ENCODE results near the gene PHYH.
"Not testable (repeated sequence)": the region's sequence is repeated elsewhere in the genome, so short reads cannot be mapped to it uniquely, and the experiment has no call there.

Gene PHYH

GRCh38 chr10:13319166-13319565, 19.3 kb upstream of the PHYH start:
- no peak for DNase-seq

GRCh38 chr10:13317474-13317873, 17.6 kb upstream of the PHYH start:
- DNase-seq = no peak

DNA sequence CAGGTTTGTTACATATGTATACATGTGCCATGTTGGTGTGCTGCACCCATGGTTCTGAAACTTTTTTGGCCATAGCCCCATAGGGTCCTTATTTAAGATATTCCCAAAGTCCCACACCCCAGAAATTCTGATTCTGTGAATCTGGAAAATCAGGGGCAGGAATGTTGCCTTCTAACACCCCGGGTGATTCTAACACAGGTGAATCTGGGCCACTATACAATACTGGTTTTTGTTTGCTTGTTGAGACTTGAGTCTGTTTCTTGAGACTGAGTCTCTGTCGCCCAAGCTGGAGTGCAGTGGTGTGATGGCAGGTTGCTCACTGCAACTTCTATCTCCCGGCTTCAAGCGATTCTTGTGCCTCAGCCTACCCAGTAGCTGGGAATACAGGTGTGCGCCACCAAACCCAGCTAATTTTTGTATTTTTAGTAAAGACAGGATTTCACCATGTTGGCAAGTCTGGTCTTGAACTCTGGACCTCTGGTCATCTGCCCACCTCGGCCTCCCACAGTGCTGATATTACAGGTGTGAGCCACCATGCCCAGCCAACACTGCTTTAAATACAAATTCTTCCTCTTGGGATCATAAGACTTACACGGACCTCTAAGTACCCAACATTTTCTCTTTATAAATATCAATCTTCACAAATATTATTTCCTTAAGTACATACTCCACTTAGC, 16.9 kb upstream of the PHYH start:
- no peak for DNase-seq

GRCh38 chr10:13315361-13315760, 15.5 kb upstream of the PHYH start:
- DNase-seq = no peak

DNA sequence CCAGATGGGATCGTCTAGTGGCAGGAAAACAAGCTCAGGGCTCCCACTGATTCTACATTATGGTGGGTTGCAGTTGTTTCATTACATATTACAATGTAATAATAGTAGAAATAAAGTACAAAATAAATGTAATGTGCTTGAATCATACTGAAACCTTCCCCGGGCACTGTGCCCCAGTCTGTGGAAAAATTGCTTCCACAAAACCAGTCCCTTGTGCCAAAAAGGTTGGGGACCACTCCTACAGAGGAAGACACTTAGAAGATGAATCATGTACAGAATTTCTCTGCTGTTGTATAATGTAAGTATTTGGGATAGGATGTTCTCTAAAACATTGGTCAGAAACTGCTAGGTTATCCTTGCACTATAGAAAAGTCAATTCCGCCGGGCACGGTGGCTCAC, 11.3 kb upstream of the PHYH start:
- no peak for DNase-seq

- no peak for DNase-seq
Measured at GRCh38 chr10:13310518-13311176, 10.8 kb upstream of the PHYH start.

- DNase-seq = no peak
Measured at GRCh38 chr10:13309792-13310191, 9.9 kb upstream of the PHYH start.

DNA sequence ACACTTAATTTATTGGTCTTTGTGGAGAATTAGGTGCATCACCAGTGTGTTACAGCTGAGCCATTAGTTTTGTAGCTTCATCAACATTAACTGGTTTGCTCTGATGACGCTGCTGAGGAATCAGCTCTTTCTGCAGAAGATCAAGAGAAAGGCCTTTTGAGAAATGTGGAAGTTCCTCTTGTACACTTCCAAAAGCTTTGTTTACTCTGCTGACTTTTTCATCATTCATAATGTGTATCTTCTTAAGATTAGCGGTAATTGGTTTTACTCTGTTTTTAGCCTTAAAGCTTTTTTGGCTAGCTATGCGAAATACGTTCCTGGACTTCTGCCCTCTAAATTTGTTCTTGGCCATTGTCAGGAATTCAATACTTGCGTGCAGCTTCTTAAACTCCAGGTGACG, 8.2 kb upstream of the PHYH start:
- no peak for DNase-seq

GRCh38 chr10:13306103-13306502, 6.2 kb upstream of the PHYH start:
- DNase-seq = no peak

GRCh38 chr10:13302821-13303555, 3.1 kb upstream of the PHYH start:
- no peak for DNase-seq

DNA sequence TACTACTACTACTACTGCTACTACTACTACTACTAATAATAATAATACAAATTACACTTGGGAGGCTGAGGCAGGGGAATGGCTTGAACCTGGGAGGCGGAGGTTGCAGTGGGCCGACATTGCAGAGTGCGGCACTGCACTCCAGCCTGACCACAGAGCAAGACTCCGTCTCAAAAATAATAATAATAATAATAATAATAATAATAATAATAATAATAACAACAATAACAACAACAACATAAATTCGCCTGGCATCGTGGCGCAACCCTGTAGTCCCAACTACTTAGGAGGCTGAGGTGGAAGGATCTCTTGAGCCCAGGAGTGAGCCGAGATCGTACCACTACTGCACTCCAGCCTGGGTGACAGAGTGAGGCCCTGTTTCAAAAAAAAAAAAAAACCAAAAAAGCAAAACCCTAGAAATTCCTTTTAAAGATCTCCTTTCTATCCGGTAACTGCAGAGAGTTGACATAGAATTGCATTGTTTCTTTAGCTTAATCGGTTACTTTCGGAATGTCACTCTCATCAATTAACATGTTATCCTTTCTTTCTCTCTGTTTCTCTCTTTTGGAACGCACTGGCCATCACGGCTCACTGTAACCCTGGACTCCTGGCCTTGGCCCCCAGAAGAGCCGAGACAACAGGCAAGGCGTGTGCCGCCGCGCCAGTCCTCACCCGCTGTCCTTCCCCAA, 972 bp downstream of the PHYH start:
- no peak for DNase-seq

- DNase-seq = no peak
Measured at GRCh38 chr10:13296476-13296875, 3.4 kb downstream of the PHYH start.

DNA sequence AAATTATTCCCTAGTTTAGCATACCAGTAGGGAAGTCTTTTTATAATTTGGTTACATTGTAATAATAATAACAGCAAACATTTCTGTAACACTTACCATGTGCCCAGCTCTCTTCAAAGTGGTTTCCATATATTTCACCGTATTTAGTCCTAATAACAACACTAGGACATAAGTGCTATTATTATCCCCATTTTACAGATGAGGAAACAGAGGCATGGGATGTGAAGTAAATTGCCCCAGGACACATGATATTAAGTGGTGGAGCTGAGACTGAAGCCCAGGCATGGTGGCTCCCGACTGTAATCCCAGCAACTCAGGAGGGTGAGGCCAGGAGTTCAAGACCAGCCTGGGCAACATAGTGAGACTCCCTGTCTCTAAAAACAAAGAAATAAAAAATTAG, 5.1 kb downstream of the PHYH start:
- no peak for DNase-seq

DNA sequence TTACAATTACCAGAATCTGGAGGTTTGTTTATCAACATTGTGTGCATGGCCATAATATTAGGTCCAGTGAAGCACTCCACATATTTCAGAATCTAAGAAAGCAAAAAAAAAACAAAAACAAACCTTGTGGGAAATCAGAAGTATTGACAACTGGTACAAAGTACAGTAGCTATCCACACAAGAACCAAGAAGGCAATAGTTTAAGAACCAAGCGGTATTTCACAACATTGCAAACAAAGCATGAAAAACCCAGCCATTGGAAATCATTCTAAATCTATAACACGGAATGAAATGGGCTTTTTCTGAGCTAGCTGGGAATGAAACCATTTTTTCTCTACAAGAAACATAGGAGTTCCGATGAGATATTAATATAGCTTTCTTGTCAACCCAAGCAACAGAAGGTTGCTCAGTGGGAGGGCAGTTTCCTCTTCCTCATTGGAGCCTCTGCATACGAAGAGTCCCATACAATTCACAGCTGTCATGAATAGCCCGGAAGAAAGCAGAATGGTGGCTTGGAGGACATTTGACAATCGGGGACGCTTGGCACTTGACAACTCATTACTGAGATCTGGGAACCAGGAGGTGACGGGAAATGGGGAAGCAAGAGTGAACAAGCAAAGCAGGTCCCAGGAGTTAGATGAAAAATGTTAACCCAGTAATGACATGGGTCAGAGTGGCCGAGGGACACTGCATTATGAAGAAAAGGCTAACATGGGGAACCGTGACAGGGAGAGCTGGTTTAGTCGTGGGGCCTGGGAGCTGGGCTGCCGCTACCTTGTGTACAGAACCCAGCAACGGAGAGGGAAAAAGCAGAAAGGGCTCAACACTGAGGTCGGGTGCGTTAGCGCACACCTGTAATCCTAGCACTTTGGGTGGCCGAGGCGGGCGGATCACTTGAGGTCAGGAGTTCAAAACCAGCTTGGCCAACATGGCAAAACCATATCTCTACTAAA, 7.8 kb downstream of the PHYH start:
- no peak for DNase-seq

DNA sequence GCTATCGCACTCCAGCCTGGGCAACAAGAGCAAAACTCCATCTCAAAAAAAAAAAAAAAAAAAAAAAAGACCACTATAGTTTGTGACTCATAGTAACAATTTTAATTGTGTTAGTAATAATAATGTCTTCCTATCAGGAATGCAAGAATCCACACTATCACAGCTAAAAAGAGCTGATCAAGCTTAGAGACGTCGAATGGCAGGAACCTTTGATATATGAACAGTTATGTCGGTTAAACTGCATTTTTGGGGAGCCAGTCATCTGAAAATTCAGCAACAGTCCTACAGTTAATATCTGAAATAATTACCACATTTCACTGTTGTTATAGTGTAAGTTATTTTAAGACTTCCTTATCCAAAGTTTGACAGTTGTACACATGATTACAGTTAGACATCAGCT, 8.8 kb downstream of the PHYH start:
- no peak for DNase-seq

DNA sequence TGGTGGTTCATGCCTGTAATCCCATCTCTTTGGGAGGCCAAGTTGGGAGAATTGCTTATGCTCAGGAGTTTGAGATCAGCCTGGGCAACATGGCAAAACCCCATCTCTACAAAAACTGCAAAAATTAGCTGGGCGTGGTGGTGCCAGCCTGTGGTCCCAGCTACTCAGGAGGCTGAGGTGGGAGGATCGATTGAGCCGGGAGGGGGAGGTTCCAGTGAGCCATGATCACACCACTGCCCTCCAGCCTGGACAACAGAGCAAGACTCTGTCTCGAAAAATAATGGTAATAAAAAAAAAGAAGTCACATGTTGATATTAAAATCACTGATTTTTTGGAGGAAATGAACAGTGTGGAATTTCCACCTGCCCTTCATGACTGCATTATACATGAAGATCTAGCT, 15.8 kb downstream of the PHYH start:
- DNase-seq = no peak

GRCh38 chr10:13282348-13282747, 17.5 kb downstream of the PHYH start:
- DNase-seq = not testable (repeated sequence)

DNA sequence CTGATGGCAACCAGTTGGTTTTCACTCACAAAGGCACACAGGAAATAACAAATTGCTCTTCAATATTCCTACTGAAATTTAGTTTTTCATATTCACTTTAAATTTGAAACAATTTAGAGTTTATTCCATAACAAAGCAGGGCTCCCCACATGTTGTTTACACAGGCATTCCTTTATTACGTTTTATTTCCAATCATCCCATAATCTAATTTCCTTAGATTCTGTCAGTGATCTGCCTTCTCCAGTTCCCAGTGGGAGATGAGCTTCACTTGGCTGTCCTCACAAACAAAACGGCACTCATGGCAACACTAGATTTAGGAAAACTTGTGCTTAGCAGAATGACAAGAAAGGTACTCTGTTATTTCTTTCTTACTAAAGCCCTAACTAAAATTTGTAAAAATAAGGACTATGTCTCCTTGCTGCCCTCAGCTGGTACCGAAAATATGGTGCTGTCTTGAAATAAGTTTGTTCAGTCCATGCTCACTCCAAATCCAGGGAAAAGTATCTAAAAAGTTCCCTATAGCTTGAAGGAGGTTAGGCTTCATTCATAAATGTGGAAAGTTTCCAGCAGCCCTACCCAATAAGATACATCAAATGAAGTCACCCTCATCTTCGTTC, 23.0 kb downstream of the PHYH start:
- DNase-seq = no peak

DNA sequence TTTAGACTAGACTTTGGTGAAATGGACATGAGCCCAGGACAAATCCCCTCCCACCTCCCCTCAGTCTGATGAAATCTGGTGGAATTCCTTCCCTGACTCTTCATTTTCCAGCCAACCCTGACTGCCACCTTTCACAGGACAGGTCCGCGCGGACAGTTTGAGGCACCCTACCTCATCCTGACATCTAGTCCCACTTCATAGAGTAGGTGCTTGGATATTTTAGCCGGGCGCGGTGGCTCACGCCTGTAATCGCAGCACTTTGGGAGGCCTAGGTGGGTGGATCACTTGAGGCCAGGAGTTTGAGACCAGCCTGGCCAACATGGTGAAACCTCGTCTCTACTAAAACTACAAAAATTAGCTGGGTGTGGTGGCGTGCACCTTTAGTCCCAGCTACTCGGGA, 23.7 kb downstream of the PHYH start:
- DNase-seq = not testable (repeated sequence)

GRCh38 chr10:13272164-13272571, 27.7 kb downstream of the PHYH start:
- no peak for DNase-seq

- DNase-seq = no peak
Measured at GRCh38 chr10:13271552-13272163, 28.2 kb downstream of the PHYH start.

Measured in NCI-H1436 treated with DMSO at 0.1 percent for 48 hours (cell line).